ENCODE results near the gene TMEM107.

Gene TMEM107

GRCh38 chr17:8161289-8162232, 14.6 kb downstream of the TMEM107 start:
- no peak for DNase-seq

GRCh38 chr17:8160741-8161221, 15.4 kb downstream of the TMEM107 start:
- DNase-seq: no peak

- DNase-seq: no peak
Observed at GRCh38 chr17:8160224-8160577, 16.0 kb downstream of the TMEM107 start.

- DNase-seq: no peak
Observed at GRCh38 chr17:8159459-8160223, 16.5 kb downstream of the TMEM107 start.

- no peak for DNase-seq
Observed at GRCh38 chr17:8159032-8159400, 17.2 kb downstream of the TMEM107 start.

GRCh38 chr17:8158267-8159031, 17.7 kb downstream of the TMEM107 start:
- DNase-seq: peak; percentile 85

GRCh38 chr17:8156246-8156992, 19.8 kb downstream of the TMEM107 start:
- DNase-seq: peak; percentile 99

GRCh38 chr17:8155996-8156245, 20.3 kb downstream of the TMEM107 start:
- DNase-seq: no peak

- DNase-seq: no peak
Observed at GRCh38 chr17:8155231-8155995, 20.8 kb downstream of the TMEM107 start.

- no peak for DNase-seq
Observed at GRCh38 chr17:8154608-8155155, 21.5 kb downstream of the TMEM107 start.

GRCh38 chr17:8153957-8154607, 22.1 kb downstream of the TMEM107 start:
- peak; percentile 94 for DNase-seq

- no peak for DNase-seq
Observed at GRCh38 chr17:8153525-8153956, 22.6 kb downstream of the TMEM107 start.

- DNase-seq: no peak
Observed at GRCh38 chr17:8153031-8153451, 23.1 kb downstream of the TMEM107 start.

- peak; percentile 91 for DNase-seq
Observed at GRCh38 chr17:8152112-8152775, 23.9 kb downstream of the TMEM107 start, which contains the start of gene PER1. TSS of gene PER1 (minus strand) at chr17:8152404. CDS start at chr17:8150706, 1,698 bp downstream.

- no peak for DNase-seq
Observed at GRCh38 chr17:8151641-8152111, 24.5 kb downstream of the TMEM107 start.

- DNase-seq: peak; percentile 88
Observed at GRCh38 chr17:8151120-8151640, 25.0 kb downstream of the TMEM107 start.

GRCh38 chr17:8150194-8151119, 25.7 kb downstream of the TMEM107 start:
- no peak for DNase-seq

- no peak for DNase-seq
Observed at GRCh38 chr17:8149419-8150193, 26.6 kb downstream of the TMEM107 start.

All from RPMI8226 (cell line).